ENCODE results near the gene FMOD.
"Not testable (repeated sequence)": the region's sequence is repeated elsewhere in the genome, so short reads cannot be mapped to it uniquely, and the experiment has no call there.

FMOD gene

GRCh38 chr1:203326830-203327683 lies 23.9 kb downstream of the FMOD start:
- DNase-seq (ENCODE audit: low read depth, low spot score): peak; percentile 60

GRCh38 chr1:203325418-203326091 lies 25.4 kb downstream of the FMOD start:
- no peak for DNase-seq (ENCODE audit: low read depth, low spot score)

DNA sequence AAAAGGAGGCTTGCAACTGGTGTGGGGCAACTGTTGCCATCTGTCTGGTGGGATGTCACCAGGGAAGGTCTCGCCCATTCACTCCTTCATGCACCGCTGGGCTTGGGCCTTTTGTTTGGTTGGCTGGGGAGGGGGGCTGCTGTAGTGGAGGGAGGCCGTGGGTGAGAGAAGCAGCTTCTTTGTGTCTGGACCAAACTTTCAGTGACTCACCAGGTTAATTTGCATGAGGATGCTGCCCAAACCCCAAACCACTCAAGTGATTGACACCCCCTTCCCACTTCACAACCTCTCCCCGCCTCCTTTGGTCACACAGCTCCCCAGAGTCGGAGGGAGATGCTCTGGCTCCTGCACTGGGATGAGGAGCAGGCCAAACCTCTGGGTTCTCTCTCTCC lies 25.9 kb downstream of the FMOD start:
- DNase-seq (ENCODE audit: low read depth, low spot score): no peak

DNA sequence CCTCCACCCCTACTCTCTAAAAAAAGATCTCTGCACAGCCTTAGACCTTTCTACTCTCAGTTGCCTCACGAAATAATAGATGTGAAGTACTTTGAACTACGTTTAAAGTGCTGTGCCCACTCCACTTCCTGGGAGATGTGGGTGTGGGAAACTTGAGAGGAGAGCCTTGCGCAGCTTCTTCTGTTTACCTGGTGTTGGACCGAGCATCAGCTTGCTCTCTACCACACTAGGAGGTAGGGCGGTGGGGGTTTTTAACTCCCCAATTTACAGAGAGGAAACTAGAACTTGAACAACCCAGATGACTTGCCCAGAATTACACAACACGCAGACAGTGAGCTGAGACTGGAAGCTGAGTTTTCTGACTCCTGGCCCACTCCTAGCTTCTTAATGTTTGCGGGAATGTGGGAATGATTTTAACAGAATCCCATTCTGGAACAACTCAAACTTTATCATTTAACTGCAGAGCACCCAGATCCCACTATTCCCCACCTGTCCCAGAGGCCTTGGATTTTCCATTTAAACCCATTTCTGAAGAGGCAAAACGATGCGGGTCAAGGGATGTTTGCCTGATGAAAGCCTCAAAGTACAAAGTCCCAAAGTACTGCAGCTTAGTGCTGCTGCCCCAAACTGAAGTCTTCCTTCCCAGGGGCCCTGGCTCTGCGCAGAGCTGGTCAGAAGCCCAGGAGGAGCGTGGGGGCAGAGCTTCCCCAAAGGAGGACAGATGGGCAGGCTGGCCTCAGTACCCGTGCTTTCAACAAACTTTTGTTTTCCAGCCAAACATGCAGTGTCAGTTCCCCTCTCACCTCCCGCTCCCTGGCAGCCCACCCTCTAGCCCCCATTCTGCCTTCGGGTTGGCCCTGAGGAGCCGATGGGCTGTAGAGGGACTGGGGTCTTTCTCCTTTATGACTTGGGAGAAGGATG lies 26.6 kb downstream of the FMOD start:
- no peak for DNase-seq (ENCODE audit: low read depth, low spot score)

DNA sequence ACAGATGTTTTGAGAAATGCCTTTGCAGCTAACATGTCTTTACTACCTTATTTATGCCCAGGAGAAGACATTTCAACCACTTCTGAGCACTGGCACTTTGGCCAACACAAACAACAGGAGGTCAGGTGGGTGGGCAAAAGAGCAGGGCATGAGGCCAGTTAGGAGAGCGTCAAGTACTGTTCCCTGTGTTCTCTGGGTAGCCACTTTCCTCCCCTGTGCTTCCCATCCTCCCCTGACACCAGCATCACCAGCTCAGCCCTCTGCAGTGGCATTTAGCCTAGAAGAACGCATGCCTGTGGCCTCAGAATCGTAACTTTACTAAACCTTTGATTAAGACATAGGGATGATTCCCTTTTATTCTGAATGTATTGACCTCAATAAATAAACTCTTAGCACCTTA lies 27.3 kb downstream of the FMOD start:
- DNase-seq (ENCODE audit: low read depth, low spot score): no peak

DNA sequence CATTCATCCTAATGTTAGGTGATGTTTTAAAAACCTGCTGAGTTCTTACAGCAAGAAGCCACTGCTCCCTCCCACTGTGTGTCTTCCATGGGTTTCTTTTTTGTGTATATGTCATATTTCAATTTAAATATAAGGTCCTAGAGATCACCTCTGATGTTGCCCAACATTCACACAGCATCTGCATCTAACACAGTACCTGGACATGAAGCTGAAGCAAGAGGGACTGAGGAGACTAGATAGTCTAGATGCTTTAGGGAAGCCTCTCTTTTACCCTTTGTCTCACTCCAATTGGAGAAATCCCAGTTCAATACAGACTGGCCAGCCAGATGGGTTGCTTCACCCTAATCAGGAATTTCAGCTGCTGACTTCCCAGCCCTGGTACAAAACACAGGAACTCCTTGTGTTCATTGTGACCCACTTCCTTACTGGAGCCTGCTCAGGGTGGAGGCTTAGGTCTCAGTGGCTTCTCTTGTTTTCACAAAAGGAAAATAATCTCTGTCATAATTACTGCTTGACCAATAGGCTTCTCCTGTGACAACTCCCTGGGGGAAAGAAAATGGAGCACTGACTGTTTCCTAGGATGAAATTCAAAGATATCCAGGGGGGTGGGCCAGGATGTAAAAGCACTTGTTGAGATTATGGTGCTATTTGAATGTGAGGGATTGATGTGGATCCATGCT lies 28.3 kb downstream of the FMOD start:
- no peak for DNase-seq (ENCODE audit: low read depth, low spot score)

- DNase-seq (ENCODE audit: low read depth, low spot score): no peak
Observed at GRCh38 chr1:203321273-203322052, 29.5 kb downstream of the FMOD start.

- DNase-seq (ENCODE audit: low read depth, low spot score): peak; percentile 50
Observed at GRCh38 chr1:203320591-203321272, 30.2 kb downstream of the FMOD start.

GRCh38 chr1:203318229-203318517 lies 32.7 kb downstream of the FMOD start:
- DNase-seq (ENCODE audit: low read depth, low spot score): no peak

DNA sequence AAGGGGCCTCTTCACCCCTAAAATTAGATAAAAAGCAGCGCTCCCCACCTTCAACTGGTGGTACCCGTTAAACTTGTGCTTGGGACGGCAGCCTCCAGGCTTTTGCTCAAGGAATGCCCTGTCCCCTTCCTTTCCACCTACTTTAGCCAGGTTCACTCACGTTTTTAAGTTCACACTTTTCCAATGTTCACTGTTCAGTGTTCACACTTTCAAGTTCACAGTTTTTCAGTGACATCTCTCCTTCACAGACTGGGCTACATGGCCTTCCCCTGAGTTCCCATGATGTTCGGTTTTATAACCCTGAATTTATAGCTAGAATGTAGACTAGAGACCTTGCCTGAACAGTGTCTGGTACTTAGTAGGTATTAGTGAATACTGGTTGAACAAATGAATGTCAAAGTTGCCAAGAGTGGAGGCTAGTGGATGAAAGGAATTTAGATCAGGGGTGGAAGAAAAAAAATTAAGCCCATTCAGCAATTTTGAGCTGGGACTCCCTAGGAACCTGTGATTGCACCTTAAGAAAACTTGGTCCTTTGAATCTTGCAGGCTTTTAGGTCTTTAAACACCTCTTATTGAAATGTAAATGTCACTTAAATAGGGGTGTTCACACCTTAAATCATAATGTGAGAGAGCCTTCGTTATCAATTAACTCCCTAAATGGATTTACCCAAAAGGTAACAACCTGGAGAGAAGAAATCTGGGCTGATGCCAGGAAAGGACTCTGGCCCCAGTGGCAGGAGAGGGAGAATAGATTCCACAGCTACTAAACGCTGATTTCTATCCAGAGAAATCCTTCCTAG lies 33.3 kb downstream of the FMOD start:
- DNase-seq (ENCODE audit: low read depth, low spot score): no peak

GRCh38 chr1:203316626-203317093 lies 34.3 kb downstream of the FMOD start:
- no peak for DNase-seq (ENCODE audit: low read depth, low spot score)

DNA sequence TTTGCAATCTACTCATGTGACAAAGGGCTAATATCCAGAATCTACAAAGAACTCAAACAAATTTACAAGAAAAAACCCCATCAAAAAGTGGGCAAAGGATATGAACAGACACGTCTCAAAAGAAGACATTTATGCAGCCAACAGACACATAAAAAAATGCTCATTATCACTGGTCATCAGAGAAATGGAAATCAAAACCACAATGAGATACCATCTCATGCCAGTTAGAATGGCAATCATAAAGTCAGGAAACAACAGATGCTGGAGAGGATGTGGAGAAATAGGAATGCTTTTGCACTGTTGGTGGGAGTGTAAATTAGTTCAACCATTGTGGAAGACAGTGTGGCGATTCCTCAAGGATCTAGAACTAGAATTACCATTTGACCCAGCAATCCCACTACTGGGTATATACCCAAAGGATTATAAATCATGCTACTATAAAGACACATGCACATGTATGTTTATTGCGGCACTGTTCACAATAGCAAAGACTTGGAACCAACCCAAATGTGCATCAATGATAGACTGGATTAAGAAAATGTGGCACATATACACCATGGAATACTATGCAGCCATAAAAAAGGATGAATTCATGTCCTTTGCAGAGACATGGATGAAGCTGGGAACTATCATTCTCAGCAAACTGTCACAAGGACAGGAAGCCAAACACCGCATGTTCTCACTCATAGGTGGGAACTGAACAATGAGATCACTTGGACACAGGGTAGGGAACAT lies 36.7 kb downstream of the FMOD start:
- DNase-seq (ENCODE audit: low read depth, low spot score): not testable (repeated sequence)

DNA sequence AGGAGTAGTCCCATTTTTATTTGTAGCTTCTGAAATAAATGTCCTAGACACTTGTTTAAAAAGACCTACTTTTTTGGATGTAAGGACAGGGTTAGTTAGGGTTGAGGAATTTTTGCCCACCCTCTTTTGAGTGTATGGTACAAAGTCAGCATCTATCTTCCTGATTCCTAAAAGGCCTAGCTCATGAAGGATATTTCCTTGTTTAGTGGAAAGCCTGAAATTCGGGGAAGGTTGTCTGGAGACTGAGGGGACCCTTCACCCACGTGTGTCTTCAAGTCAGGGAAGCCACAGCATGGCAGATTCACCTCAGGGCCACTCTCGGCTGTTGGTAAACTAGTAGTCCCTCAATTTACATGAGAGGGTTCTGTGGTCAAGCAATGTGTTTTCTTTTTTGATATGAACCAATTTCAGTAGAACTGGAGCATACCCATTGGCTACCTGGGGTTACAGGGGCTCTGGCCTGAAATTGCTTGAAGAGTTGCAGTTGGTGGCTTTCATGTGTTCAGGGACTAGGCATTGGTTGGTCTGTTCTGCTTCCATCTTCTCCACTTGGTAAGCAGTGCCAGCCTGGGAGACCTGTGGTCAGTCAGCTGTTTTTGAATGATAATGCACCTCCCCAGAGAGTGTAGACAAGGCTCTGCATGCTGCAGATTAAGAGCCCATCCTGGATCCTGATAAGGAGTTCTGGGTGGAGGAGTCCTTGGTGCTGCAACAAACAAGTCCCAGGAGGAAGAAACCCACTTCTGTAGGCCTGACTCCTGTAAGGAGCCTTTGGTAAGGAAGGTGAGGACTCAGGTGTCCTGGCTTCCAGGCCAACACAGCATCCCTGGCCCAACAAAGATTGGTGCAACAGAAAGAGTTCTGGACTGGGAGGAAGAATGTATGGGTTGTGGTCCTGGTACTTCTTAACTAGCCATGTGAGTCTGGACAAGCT lies 39.3 kb downstream of the FMOD start:
- no peak for DNase-seq (ENCODE audit: low read depth, low spot score)

- no peak for DNase-seq (ENCODE audit: low read depth, low spot score)
Observed at GRCh38 chr1:203308923-203309331, 42.0 kb downstream of the FMOD start.

- DNase-seq (ENCODE audit: low read depth, low spot score): no peak
Observed at GRCh38 chr1:203308328-203308922, 42.5 kb downstream of the FMOD start.

GRCh38 chr1:203307641-203308126 lies 43.2 kb downstream of the FMOD start:
- peak; percentile 48 for DNase-seq (ENCODE audit: low read depth, low spot score)

GRCh38 chr1:203306965-203307541 lies 43.9 kb downstream of the FMOD start:
- no peak for DNase-seq (ENCODE audit: low read depth, low spot score)
